ENCODE measurements around the gene TNFSF15.

The TNFSF15 gene

GRCh38 chr9:114824110-114824509 is 18.3 kb upstream of the TNFSF15 start:
- no peak for DNase-seq

- no peak for DNase-seq
Measured at GRCh38 chr9:114823441-114823840, 17.6 kb upstream of the TNFSF15 start.

GRCh38 chr9:114822708-114823107 is 16.9 kb upstream of the TNFSF15 start:
- no peak for DNase-seq

GRCh38 chr9:114820776-114821501 is 15.1 kb upstream of the TNFSF15 start:
- no peak for DNase-seq

GRCh38 chr9:114818178-114818577 is 12.3 kb upstream of the TNFSF15 start:
- no peak for DNase-seq

- no peak for DNase-seq
Measured at GRCh38 chr9:114813717-114814418, 8.0 kb upstream of the TNFSF15 start.

GRCh38 chr9:114811966-114812636 is 6.3 kb upstream of the TNFSF15 start:
- no peak for DNase-seq

- no peak for DNase-seq
Measured at GRCh38 chr9:114811301-114811700, 5.5 kb upstream of the TNFSF15 start.

- DNase-seq, result no peak
Measured at GRCh38 chr9:114810614-114811013, 4.8 kb upstream of the TNFSF15 start.

GRCh38 chr9:114806526-114806900 is 674 bp upstream of the TNFSF15 start:
- DNase-seq, result no peak

- no peak for DNase-seq
Measured at GRCh38 chr9:114804505-114804904, 1.3 kb downstream of the TNFSF15 start.

GRCh38 chr9:114803479-114804265 is 2.2 kb downstream of the TNFSF15 start:
- no peak for DNase-seq

GRCh38 chr9:114799925-114800324 is 5.9 kb downstream of the TNFSF15 start:
- no peak for DNase-seq

GRCh38 chr9:114799441-114799840 is 6.4 kb downstream of the TNFSF15 start:
- DNase-seq, result no peak

GRCh38 chr9:114798780-114799427 is 6.9 kb downstream of the TNFSF15 start:
- DNase-seq, result no peak

GRCh38 chr9:114798101-114798500 is 7.7 kb downstream of the TNFSF15 start:
- no peak for DNase-seq

GRCh38 chr9:114792396-114792795 is 13.4 kb downstream of the TNFSF15 start:
- DNase-seq, result no peak

GRCh38 chr9:114791736-114792135 is 14.1 kb downstream of the TNFSF15 start:
- no peak for DNase-seq

- DNase-seq, result no peak
Measured at GRCh38 chr9:114791312-114791711, 14.5 kb downstream of the TNFSF15 start.

- DNase-seq, result no peak
Measured at GRCh38 chr9:114790521-114790920, 15.3 kb downstream of the TNFSF15 start.

GRCh38 chr9:114789006-114789405 is 16.8 kb downstream of the TNFSF15 start:
- no peak for DNase-seq

- DNase-seq, result no peak
Measured at GRCh38 chr9:114787781-114788498, 17.9 kb downstream of the TNFSF15 start.

All from stimulated activated CD4-positive, alpha-beta T cell treated with anti-CD3 and anti-CD28 coated beads, Interleukin-4, amount 100 ng/mL, for 1 hour (primary cell).